Colon (tissue), 2 donors: ENCODE results near the gene POU1F1.
"Not testable (repeated sequence)": the region's sequence is repeated elsewhere in the genome, so short reads cannot be mapped to it uniquely, and the experiment has no call there.

Experiments
- FAIRE-seq: peaks from 2 replicates; lab custom pipeline; 2012; peaks lifted over from hg19 to GRCh38; lab: Jason Lieb, UNC
- donor health status: control.
- donor health status: control.

Gene POU1F1

GRCh38 chr3:87250009-87250408, 26.4 kb downstream of the POU1F1 start:
- no peak for FAIRE-seq

GRCh38 chr3:87248831-87249230, 27.6 kb downstream of the POU1F1 start:
- no peak for FAIRE-seq

GRCh38 chr3:87248231-87248630, 28.2 kb downstream of the POU1F1 start:
- not testable (repeated sequence) for FAIRE-seq

- FAIRE-seq: no peak
These were observed 29.0 kb downstream of the POU1F1 start for GRCh38 chr3:87247430-87247773.

GRCh38 chr3:87246662-87247429, 29.5 kb downstream of the POU1F1 start:
- no peak for FAIRE-seq

GRCh38 chr3:87236093-87236492, 40.3 kb downstream of the POU1F1 start:
- FAIRE-seq: no peak

GRCh38 chr3:87233805-87234204, 42.6 kb downstream of the POU1F1 start:
- no peak for FAIRE-seq

GRCh38 chr3:87229113-87229512, 47.3 kb downstream of the POU1F1 start:
- FAIRE-seq: no peak

GRCh38 chr3:87228316-87228715, 48.1 kb downstream of the POU1F1 start:
- FAIRE-seq: no peak

- FAIRE-seq: no peak
These were observed 48.6 kb downstream of the POU1F1 start for GRCh38 chr3:87227835-87228144.

GRCh38 chr3:87227104-87227834, 49.1 kb downstream of the POU1F1 start, which contains the start of gene CHMP2B:
CHMP2B (plus strand) TSS chr3:87227309; CDS start chr3:87227523, 214 bp downstream.
- no peak for FAIRE-seq

- FAIRE-seq: no peak
These were observed 50.7 kb downstream of the POU1F1 start for GRCh38 chr3:87225659-87226058.

- no peak for FAIRE-seq
These were observed 56.8 kb downstream of the POU1F1 start for GRCh38 chr3:87219611-87220010.

- FAIRE-seq: no peak
These were observed 57.8 kb downstream of the POU1F1 start for GRCh38 chr3:87218560-87218959.
